Measurements from ENCODE around the gene UBL4A. TPM values are rescaled to one million over a fixed set of nuclear protein-coding genes. Genes with fewer than 3 reads are reported as not detected.

UBL4A gene
- total RNA-seq, 1 experiment from 2014 or later: 37.4 TPM

DNA sequence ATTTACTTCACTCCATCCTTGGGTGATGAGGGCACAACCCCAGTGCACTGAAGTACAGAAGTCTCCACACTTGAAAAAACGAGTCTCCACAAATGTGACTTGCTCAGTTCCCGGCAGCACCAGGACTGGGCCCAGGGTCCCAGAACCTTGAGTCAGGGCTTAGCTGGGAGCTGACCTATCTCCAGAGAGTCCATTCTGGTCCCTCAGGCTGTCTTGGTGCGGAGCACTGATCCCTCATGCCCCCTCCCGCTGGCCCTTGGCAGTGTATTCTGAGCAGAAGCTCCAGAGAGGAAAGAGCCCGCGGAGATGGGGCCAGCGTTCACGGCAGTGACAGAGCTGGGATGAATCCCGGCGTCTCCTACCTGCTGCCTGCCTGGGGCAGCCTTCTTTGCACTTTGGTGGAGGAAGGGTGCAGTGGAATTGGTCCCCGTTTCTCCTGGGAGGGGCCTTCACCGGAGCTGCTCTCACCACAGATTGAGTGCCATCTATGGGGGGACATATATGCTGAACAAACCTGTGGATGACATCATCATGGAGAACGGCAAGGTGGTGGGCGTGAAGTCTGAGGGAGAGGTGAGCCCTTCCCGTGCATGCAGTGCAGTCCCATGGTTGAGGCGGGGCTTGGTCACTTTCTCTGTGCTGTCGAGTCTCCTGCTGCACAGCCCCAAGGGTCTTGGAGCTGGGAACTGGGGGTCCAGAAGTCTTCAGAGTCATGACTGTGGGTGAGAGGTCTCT is 45.6 kb downstream of the UBL4A start (continued):
- TF ChIP-seq POLR2AphosphoS5 (IDR thresholded peaks at IDR 0.05; ENCODE audit: low read depth, low read length): no peak
- TF ChIP-seq EGR1 (IDR thresholded peaks at IDR 0.05; ENCODE audit: low read depth): no peak
- no peak for TF ChIP-seq CEBPB (IDR thresholded peaks at IDR 0.05; ENCODE audit: low read depth)
- no peak for TF ChIP-seq JUND (IDR thresholded peaks at IDR 0.05)
- no peak for TF ChIP-seq SP1 (IDR thresholded peaks at IDR 0.05; ENCODE audit: low read depth)
- TF ChIP-seq, protein P1, sequence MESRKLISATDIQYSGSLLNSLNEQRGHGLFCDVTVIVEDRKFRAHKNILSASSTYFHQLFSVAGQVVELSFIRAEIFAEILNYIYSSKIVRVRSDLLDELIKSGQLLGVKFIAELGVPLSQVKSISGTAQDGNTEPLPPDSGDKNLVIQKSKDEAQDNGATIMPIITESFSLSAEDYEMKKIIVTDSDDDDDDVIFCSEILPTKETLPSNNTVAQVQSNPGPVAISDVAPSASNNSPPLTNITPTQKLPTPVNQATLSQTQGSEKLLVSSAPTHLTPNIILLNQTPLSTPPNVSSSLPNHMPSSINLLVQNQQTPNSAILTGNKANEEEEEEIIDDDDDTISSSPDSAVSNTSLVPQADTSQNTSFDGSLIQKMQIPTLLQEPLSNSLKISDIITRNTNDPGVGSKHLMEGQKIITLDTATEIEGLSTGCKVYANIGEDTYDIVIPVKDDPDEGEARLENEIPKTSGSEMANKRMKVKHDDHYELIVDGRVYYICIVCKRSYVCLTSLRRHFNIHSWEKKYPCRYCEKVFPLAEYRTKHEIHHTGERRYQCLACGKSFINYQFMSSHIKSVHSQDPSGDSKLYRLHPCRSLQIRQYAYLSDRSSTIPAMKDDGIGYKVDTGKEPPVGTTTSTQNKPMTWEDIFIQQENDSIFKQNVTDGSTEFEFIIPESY (IDR thresholded peaks at IDR 0.05; ENCODE audit: extremely low read depth, insufficient replicate concordance, low read length): no peak
- no peak for TF ChIP-seq ELF1 (IDR thresholded peaks at IDR 0.05; ENCODE audit: borderline replicate concordance, low read depth)
- no peak for TF ChIP-seq ZFX (IDR thresholded peaks at IDR 0.05)
- no peak for TF ChIP-seq EZH2 (IDR thresholded peaks at IDR 0.05)
- TF ChIP-seq ATF3 (IDR thresholded peaks at IDR 0.05): no peak
- no peak for TF ChIP-seq YY1 (IDR thresholded peaks at IDR 0.05; ENCODE audit: extremely low read depth, insufficient replicate concordance, low read depth, low read length)

- no peaks in the 10 kb centered on the region for H3K9me2 ChIP-seq (ENCODE audit: insufficient read depth)
- TF ChIP-seq ZFX (IDR thresholded peaks at IDR 0.05): no peak
- no TSS peak for BruUV-seq (replicated peaks)
- no peak overlapping the region for H3K27ac ChIP-seq (ENCODE audit: low read depth, low read length)
- H3K4me1 ChIP-seq (ENCODE audit: control insufficient read depth in 1 of 2, insufficient read depth in 2 of 2, low read length in 2 of 2): peaks cover 5 to 25% of the 10 kb centered on the region in 2 experiments; a peak in 2 of 4 replicates
- no peaks in the 10 kb centered on the region for H3K9me3 ChIP-seq (ENCODE audit: control insufficient read depth in 1 of 2, insufficient read depth in 1 of 2, low read depth in 1 of 2, low read length in 2 of 2)
- no peaks in the 10 kb centered on the region for H3K27me3 ChIP-seq (ENCODE audit: insufficient read depth, low read length)
- peaks cover 34% of the 10 kb centered on the region for H3K79me2 ChIP-seq (ENCODE audit: insufficient read depth, low read length)
- RAD21 ChIA-PET (ENCODE audit: low non-redundant PET in 1 of 2, low total read pairs in 2 of 2, uncharacterized antibody in 2 of 2, unreplicated experiment in 2 of 2): interaction anchor here in 1 of 2 experiments (0.7 kb wide), 1 partner anchor 35 kb away, joined by 3 read pairs; no protein-coding TSS in a partner anchor
- H3K36me3 ChIP-seq (ENCODE audit: control insufficient read depth in 1 of 2, insufficient read depth in 2 of 2, low read length in 2 of 2): no peaks in the 10 kb centered on the region; a peak in 1 of 4 replicates
- no peak overlapping the region for H2AFZ ChIP-seq (ENCODE audit: low read depth, low read length, poor library complexity, severe bottlenecking)
- H4K20me1 ChIP-seq (ENCODE audit: insufficient read depth): no peaks in the 10 kb centered on the region
- H3K4me3 ChIP-seq (replicated peaks in 1 of 2; ENCODE audit: low read depth in 1 of 2, low read length in 2 of 2): no peak overlapping the region
- CTCF ChIA-PET: no interaction called here
- DNase-seq (ENCODE audit: low read depth, low spot score): no peak
- H3K4me2 ChIP-seq (ENCODE audit: low read length): no peak overlapping the region
- POLR2A ChIA-PET: interaction anchor here (1.1 kb wide), 1 partner anchor 30 kb away, joined by 3 read pairs; no protein-coding TSS in a partner anchor
- intact Hi-C loops (cut with micrococcal nuclease): loop anchor here (5.0 kb wide), 1 partner anchor 37 kb away; the partner anchor contains the start of gene LAGE3
- H3K9ac ChIP-seq (ENCODE audit: low read length): no peak overlapping the region
- no peak for ATAC-seq
Observed at GRCh38 chrX:154439841-154440240, 46.6 kb downstream of the UBL4A start.
